Spleen (tissue), 11 donors: ENCODE measurements around the gene JADE2. TPM values are rescaled to one million over a fixed set of nuclear protein-coding genes. Genes with fewer than 3 reads are reported as not detected.

Source experiments
- DNase-seq: peaks from one replicate; pipeline ENCODE4 v3.0.0-alpha.2; 2020
- H3K27ac ChIP-seq, 8 donors: fragments of 200-600 bp; sonication (generic) in 7 of 8; 1 replicate in 4 of 8; 2 replicates in 4 of 8; pipeline versions ENCODE4 v1.5.0 to v1.8.0; 2016 to 2021; ENCODE audit warnings: inconsistent platforms in 4 of 8, mild to moderate bottlenecking in 4 of 8, moderate library complexity in 1 of 8
- H3K27me3 ChIP-seq, 7 donors: fragments of 200-600 bp; sonication (generic) in 6 of 7; replicated peaks in 1 of 7; 1 replicate in 4 of 7; 2 replicates in 3 of 7; pipeline versions ENCODE4 v1.5.0 to v1.8.0; 2016 to 2021; ENCODE audit warnings: inconsistent platforms in 3 of 7, mild to moderate bottlenecking in 1 of 7
- H3K36me3 ChIP-seq, 6 donors: fragments of 200-600 bp; sonication (generic) in 5 of 6; 1 replicate in 4 of 6; 2 replicates in 2 of 6; pipeline versions ENCODE4 v1.5.0 to v1.8.0; 2016 to 2021; ENCODE audit warnings: inconsistent platforms in 2 of 6
- H3K4me1 ChIP-seq, 6 donors: fragments of 200-600 bp; sonication (generic) in 5 of 6; 1 replicate in 3 of 6; 2 replicates in 3 of 6; pipeline versions ENCODE4 v1.5.0 to v1.8.0; 2016 to 2021; ENCODE audit warnings: inconsistent platforms in 3 of 6
- H3K4me3 ChIP-seq, 8 donors: fragments of 200-600 bp; sonication (generic) in 7 of 8; 1 replicate in 4 of 8; 2 replicates in 4 of 8; pipeline versions ENCODE4 v1.5.0 to v1.8.0; 2016 to 2021; ENCODE audit warnings: inconsistent platforms in 4 of 8, mild to moderate bottlenecking in 4 of 8, moderate library complexity in 2 of 8
- H3K9me3 ChIP-seq, 8 donors: fragments of 200-600 bp; sonication (generic) in 7 of 8; 1 replicate in 4 of 8; 2 replicates in 4 of 8; pipeline versions ENCODE4 v1.5.0 to v1.8.0; 2016 to 2021; ENCODE audit warnings: inconsistent platforms in 4 of 8
- CTCF ChIP-seq, 11 experiments: fragments of 200-600 bp in 7 of 11; fragments of 450-650 bp in 4 of 11; sonication (generic) in 4 of 11; IDR thresholded peaks in 8 of 11; conservative IDR thresholded peaks in 3 of 11; 1 replicate in 7 of 11; 2 replicates in 4 of 11; pipeline versions ENCODE4 v1.4.0 to v1.8.0; 2016 to 2021; ENCODE audit warnings: antibody characterized with exemption in 11 of 11, inconsistent platforms in 4 of 11, mild to moderate bottlenecking in 1 of 11
- POLR2A ChIP-seq, 3 donors: fragments of 450-650 bp; IDR thresholded peaks; one replicate each; pipeline ENCODE4 v1.5.1; 2017; ENCODE audit warnings: antibody characterized with exemption in 3 of 3, mild to moderate bottlenecking in 1 of 3
- POLR2AphosphoS5 ChIP-seq, 3 donors: sonication (generic); formaldehyde crosslinking; IDR thresholded peaks; one replicate each; pipeline ENCODE4 v1.5.1; 2017; ENCODE audit warnings: antibody characterized with exemption in 3 of 3
- WGBS, 5 donors: extraction: QIAGEN DNeasy Blood & Tissue Kit in 3 of 5; methylation state at CpG; one replicate each; pipeline versions ENCODE4 v1.1.5 to v1.1.7; 2013 to 2018; 5-methylcytosine and 5-hydroxymethylcytosine counted together
- intact Hi-C: fragments of 100-400 bp; cut with DNase I; formaldehyde crosslinking; loops from one replicate; pipeline ENCODE4 v1.15.0; 2023; ENCODE audit warnings: low total_unique reads
- polyA plus RNA-seq, 3 donors: library from polyadenylated mRNA; stranded (reverse); fragments of 200-250 nt; gene quantifications; one replicate each; pipeline ENCODE4 v1.2.1, GENCODE V29; 2013
- total RNA-seq, 7 donors: library from RNA; depleted of rRNA in 3 of 7; stranded (reverse); fragments of >200 nt in 3 of 7; fragmentation: NEBNext Ultra II Directional in 4 of 7; extraction: Animal tissue kit (Norgen Biotek cat#: 25700) in 4 of 7; gene quantifications; one replicate each; pipeline versions ENCODE4 v1.1.0 to v1.2.1, GENCODE V29; 2016 to 2021
- donor health status: healthy with polysubstance abuse.
- donor health status: DM: no; HTN: no; CAD: no; lungs with moderate emphysema.
- donor health status: DM: no; HTN: no; CAD: no.
- donor health status: Bipolar disorder and iron deficiency.
- donor health status: healthy.
- donor health status: DM: no; HTN: no; CAD: no.
- donor health status: DM: yes; HTN: yes; CAD: no.

JADE2 gene
- total and polyA plus RNA-seq, 10 donors, result 12.3 to 131 (median 94.3) TPM

- H3K4me3 ChIP-seq, result peak overlapping the region; percentile 75 to 100 (median 100)
- TF ChIP-seq POLR2A (IDR thresholded peaks at IDR 0.05) (peak in 1 of 3 donors; percentile 19), CTCF (IDR thresholded peaks at IDR 0.05 in 8 of 11, conservative IDR thresholded peaks at IDR 0.05 in 3 of 11) (peak; percentile 35 to 82 (median 61)), POLR2AphosphoS5 (IDR thresholded peaks at IDR 0.05) (peak; percentile 27 to 84 (median 68))
- 0 to 1% (median 1%) methylated on average over 21 to 61 of the region's 61 CpGs for WGBS, 5 donors
- intact Hi-C loops, result loop anchor here (2.0 to 10.0 kb wide), 2 partner anchors 48 to 116 kb away; partner anchors contain the start of gene CDKN2AIPNL
- no peaks in the 10 kb centered on the region for H3K36me3 ChIP-seq
- peak; percentile 94 for DNase-seq
- H3K9me3 ChIP-seq, result no peaks in the 10 kb centered on the region
- peaks cover 27 to 73% (median 50%) of the 10 kb centered on the region in 6 donors for H3K4me1 ChIP-seq
- peak overlapping the region; percentile 96 to 100 (median 98) for H3K27ac ChIP-seq
- H3K27me3 ChIP-seq, result no peaks in the 10 kb centered on the region
These were observed 1.1 kb downstream of the JADE2 start for GRCh38 chr5:134526483-134527155.

- H3K4me3 ChIP-seq, result peak overlapping the region; percentile 75 to 100 (median 100)
- TF ChIP-seq POLR2AphosphoS5 (IDR thresholded peaks at IDR 0.05) (peak; percentile 30 to 82 (median 70)), CTCF (IDR thresholded peaks at IDR 0.05 in 8 of 11, conservative IDR thresholded peaks at IDR 0.05 in 3 of 11) (peak; percentile 78 to 96 (median 93)), POLR2A (IDR thresholded peaks at IDR 0.05) (no peak)
- H3K9me3 ChIP-seq, result no peaks in the 10 kb centered on the region
- H3K27me3 ChIP-seq, result no peaks in the 10 kb centered on the region
- peak overlapping the region; percentile 96 to 100 (median 98) for H3K27ac ChIP-seq
- intact Hi-C loops, result loop anchor here (2.0 to 10.0 kb wide), 2 partner anchors 47 to 117 kb away; partner anchors contain the start of gene CDKN2AIPNL
- peaks cover 0 to 4% (median 0%) of the 10 kb centered on the region in 6 donors for H3K36me3 ChIP-seq
- 1 to 3% (median 2%) methylated on average over 33 to 56 of the region's 57 CpGs for WGBS, 5 donors
- peak; percentile 96 for DNase-seq
- H3K4me1 ChIP-seq, result peaks cover 27 to 77% (median 57%) of the 10 kb centered on the region in 6 donors
These were observed 1.9 kb downstream of the JADE2 start for GRCh38 chr5:134527156-134527960.

GRCh38 chr5:134527961-134528424, 2.5 kb downstream of the JADE2 start:
- intact Hi-C loops, result loop anchor here (2.0 to 10.0 kb wide), 2 partner anchors 47 to 117 kb away; partner anchors contain the start of gene CDKN2AIPNL
- Histone ChIP-seq H3K27me3 (no peaks in the 10 kb centered on the region), H3K36me3 (peaks cover 0 to 4% (median 0%) of the 10 kb centered on the region in 6 donors), H3K27ac (peak overlapping the region; percentile 35 to 100 (median 98)), H3K9me3 (no peaks in the 10 kb centered on the region), H3K4me1 (peaks cover 28 to 79% (median 63%) of the 10 kb centered on the region in 6 donors), H3K4me3 (peak overlapping the region; percentile 75 to 100 (median 100))
- 41 to 59% (median 48%) methylated on average over 14 of the region's 14 CpGs for WGBS, 5 donors
- DNase-seq, result no peak
- TF ChIP-seq POLR2A (IDR thresholded peaks at IDR 0.05), result no peak
- no peak for TF ChIP-seq POLR2AphosphoS5 (IDR thresholded peaks at IDR 0.05)
- no peak for TF ChIP-seq CTCF (IDR thresholded peaks at IDR 0.05 in 8 of 11, conservative IDR thresholded peaks at IDR 0.05 in 3 of 11)
